GM03348 (cell line): ENCODE measurements around the gene ARRB2.

Source experiments
- DNase-seq: peaks from one replicate; pipeline ENCODE4 v3.0.0; 2012; ENCODE audit warnings: low spot score

Gene ARRB2

DNA sequence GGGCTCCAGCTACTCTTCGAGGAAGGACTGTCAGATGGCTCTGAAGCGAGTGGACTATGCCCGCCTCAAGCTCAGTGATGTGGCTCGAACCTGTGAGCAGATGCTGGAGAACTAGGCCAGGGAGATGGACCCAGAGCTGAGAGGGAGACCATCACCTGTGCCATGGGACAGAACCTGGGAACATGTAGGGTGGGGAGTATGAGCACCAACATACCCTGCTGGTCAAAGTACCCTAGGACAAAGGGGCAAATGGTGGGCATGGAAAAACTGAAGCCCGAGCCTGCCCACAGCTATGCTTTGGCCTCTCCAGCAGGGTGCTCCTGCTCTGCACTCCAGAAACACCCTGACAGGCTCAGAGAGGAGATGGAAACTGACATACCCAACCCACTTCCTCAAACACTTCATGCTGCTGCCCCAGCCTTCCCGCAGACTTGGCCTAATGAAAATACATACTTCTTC, 22.7 kb downstream of the ARRB2 start:
- no peak for DNase-seq

DNA sequence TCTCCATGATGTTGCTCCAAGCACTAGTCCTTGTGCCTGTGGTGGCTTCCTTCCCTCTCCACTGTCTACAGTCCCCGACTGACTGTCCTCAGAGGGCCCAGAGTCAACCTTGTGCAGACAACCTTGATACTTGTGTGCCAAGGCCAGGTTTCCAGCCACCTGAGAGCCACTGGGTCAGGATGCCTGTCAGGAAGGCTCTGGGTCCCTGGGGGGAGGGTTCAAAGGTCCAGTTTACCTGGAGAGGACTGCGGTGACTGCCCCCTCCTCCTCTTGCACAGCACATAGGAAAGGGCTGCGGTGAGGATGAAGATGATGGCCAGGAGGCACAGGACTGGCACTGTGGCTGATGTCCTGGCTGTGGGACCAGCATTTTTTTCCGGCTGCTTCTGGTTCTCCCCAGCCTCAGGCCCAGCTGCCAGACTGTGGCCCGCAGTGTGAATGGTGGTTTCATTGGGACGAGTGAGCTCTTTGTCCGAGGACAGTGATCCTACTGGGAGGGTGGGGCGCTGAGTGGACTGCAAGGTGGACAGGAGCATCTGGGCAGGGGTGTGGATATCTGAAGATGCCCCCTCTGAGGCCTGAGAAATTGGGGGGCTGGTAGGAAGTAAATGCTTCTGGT, 24.5 kb downstream of the ARRB2 start:
- no peak for DNase-seq

DNA sequence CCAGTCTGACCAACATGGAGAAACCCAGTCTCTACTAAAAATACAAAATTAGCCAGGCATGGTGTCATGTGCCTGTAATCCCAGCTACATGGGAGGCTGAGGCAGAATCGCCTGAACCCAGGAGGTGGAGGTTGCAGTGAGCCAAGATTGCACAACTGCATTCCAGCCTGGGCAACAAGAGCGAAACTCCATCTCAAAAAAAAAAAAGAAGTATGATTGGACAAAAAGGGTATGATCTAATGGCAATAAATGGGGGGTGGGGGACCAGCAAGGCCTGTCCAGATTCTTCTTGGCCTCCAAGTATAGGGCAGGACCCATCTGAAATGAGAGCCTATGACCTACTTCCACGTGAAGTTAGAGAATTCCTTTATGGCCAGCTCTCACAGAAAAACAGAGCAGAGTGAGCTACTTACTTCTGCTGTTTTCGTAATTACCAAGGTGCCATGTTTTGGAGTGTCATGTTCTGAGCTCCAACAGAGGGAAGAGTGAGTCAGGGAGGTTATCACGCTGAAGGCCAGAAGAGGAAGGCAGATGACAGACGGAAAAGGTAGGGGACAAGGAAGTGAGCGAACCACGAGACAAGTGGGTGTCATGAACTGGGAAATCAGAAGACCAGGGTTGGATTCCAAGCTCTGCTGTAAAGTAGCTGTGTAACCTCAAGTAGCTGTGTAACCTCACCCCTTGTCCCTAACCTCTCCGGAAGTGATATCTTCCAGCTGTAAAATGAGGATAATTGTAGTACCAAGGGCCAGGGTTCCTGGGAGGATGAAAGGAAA, 25.6 kb downstream of the ARRB2 start:
- DNase-seq, result no peak

DNA sequence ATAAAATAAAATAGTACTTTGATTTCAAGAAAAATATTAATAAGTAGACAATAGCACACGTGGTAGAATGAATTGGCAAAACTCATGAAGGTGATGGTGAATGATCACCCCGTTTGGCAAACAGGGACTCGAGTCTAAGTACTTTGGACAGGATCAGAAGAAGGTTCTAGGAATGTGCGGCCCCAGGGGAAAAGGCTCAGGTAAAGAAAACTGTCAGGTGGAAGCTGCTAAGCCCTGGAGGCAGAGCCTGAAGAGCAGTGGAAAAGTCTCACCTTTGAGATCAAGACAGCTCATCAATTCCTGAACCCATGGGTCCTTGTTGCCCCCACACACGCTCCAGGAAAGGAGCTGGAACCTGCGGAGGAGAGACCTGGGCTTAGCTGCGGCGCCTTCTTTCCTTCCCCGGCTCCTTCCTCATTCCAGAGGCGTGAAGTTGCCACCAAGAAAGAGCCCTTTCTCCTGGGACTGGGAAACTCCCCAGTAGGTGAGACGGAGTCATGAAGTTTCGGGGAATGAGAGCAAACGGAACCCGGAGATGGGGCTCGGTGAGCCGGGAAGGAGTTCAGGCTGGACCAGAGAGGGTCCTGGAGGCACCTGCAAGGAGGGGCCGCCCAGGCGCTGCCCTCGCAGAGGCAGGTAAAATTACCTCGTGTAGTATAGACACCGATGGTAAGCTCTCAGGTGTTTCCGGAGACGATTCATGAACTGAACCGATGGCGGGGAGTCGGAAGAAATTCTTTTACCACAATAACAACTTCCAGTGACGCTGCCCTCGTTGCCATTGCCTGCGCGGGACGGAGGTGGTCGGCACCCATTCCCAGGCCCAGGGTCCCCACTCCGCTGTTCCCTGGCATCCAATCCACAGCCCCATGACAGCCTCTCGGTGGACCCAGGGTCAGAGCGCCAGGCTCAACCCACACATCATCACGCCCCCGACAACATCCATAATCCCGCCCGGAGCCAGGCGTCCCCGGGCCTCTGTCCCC, 28.0 kb downstream of the ARRB2 start:
- DNase-seq, result no peak

DNA sequence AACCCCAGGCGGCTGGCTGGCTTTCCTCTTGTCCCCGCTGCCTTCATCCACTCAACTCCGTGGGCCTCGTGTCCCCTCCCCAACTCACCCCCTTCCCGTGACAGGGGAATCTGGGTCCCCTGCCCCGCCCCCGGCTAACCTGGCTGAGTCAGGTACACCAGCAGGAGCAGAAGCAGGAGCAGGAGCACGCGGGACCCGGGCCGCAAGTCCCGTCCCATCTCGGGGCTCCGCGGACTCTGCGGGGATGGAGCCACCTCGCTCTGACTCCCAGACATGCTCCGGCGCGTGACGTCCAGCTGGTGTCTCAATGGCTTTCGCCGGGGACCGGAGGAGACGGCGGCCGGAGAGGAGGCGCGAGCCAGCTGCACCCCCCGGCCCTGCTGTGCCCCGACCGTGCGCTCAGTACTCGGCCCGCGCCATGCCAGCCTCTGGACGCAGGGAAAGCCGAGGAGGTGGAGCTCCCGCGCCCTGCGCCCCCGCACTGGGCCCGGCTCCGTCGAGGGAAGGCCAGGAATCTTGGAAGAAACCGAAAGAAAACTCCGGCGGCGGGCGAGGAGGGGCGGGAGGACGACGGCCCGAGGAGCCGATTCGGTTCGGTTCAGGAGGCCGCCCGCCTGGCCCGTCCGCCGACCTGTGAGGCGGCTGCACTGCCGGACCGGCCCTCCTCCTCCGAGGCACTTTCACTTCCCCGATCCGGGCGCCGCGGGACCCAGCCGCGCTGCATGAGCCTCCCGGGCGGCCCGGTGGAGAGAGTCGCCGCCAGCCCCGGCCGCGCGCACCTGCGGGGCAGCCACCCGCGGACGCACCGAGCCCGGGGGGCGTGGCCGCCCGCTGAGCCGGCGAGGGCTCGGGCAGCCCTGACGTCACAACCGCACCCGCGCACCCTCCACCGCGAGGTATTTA, 28.9 kb downstream of the ARRB2 start, which contains the start of the genes CXCL16 and ZMYND15:
TSS of gene CXCL16 (minus strand) at position 807 of the 903 bp plus-strand sequence. CDS start at position 218, 589 bp downstream.
TSS of gene ZMYND15 (plus strand) at position 712 of the 903 bp plus-strand sequence. CDS start 716 bp downstream, outside the sequence.
- DNase-seq, result peak; percentile 81

DNA sequence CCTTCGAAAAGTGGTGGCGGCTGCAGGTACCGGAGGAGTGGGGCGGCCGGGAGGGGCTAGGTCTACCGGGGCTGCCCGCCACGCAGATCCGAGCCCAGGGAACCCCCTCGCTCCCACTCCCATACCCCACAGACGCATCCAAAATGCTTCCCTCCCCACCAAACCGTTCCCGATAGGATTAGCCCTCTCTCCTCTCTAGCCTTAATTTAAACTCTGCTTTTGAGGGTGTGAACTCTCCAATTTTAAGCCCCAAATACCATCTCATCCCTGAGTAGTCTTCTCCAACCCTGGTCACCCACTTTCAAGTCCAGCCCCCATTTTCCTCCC, 29.6 kb downstream of the ARRB2 start:
- DNase-seq, result no peak

DNA sequence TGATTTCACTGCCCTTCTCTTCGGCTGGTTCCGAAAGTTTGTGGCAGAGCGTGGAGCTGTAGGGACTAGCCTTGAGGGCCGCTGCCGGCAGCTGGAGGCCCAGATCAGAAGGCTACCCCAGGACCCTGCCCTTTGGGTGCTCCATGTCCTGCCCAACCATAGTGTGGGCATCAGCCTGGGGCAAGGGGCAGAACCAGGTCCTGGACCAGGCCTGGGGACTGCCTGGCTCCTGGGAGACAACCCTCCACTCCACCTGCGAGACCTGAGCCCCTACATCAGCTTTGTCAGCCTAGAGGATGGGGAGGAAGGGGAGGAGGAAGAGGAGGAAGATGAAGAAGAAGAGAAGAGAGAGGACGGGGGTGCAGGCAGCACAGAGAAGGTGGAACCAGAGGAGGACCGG, 30.2 kb downstream of the ARRB2 start:
- no peak for DNase-seq

DNA sequence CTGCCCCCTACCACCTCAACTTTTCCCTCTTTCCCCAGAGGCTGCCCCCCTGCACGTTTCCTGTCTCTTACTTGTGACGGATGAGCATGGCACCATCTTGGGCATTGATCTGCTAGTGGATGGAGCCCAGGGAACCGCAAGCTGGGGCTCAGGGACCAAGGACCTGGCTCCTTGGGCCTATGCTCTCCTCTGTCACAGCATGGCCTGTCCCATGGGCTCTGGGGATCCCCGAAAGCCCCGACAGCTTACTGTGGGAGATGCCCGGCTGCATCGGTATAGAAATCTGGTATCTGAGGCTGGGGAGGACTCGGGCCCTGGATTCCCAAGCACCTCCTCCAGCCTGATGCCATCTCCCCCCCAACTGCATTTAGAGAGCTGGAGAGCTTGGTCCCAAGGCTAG, 31.1 kb downstream of the ARRB2 start:
- no peak for DNase-seq

DNA sequence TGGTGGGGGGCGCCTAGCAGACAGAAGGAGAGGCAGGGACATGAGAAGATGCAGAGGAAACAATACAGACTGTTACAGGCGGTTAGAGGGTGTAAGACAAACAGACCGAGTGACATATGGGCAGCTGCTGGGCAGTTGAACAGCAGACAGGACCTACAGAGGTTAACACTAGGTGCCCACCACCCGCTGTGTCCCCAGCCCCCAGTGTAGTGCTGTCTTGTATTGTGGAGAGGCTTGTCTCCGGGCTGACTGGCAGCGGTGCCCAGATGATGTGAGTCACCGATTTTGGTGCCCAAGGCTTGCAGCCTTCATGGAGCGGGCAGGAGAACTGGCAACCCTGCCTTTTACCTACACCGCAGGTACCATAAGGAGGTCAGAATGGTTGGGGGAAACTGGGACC, 31.7 kb downstream of the ARRB2 start:
- DNase-seq, result no peak

DNA sequence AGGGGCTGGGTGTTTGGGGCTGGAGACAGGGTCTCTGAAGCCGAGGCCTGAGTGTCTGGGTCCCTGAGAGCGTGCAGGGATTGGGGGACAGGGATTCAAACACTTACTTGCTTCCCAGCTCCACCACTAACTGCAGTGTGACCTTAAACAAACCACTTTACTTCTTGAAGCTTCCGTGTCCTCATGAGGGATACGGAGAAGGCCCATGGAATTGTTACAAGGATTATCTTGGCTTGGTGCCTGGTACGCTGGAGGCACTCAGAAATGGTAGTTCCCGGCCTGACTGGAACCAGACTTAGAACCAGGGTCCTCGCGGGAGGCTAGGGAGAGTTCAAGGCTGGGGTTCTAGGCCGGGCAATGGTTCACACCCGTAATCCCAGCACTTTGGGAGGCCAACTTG, 32.2 kb downstream of the ARRB2 start:
- no peak for DNase-seq

DNA sequence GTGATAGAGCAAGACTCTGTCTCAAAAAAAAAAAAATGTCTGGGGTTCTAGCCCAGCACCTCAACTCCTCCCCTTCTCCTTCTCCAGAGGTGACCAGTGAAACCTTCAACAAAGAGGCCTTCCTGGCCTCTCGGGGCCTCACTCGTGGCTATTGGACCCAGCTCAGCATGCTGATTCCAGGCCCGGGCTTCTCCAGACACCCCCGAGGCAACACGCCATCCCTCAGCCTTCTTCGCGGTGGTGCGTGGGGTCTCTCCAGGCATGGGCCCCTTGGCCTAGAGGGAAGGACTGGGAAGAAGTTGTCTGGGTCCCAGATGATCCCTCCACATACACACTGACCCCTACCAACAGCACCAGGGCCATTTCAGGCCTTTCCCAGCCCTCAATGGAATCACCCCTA, 32.8 kb downstream of the ARRB2 start:
- no peak for DNase-seq

DNA sequence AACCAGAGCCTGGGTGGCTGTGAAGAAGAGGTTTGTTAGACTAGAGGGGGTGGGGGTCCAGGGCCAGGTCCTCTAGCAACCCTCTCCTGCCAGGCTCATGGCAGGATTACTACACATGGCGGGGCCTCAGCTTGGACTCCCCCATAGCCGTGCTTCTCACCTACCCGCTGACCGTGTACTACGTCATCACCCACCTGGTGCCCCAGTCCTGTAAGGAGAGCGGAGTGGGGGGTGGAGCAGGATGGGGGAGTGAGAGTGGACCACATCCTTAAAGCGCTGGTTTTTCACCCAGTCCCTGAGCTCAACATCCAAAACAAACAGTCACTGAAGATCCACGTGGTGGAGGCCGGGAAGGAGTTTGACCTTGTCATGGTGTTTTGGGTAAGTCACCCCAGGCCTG, 33.5 kb downstream of the ARRB2 start:
- no peak for DNase-seq

DNA sequence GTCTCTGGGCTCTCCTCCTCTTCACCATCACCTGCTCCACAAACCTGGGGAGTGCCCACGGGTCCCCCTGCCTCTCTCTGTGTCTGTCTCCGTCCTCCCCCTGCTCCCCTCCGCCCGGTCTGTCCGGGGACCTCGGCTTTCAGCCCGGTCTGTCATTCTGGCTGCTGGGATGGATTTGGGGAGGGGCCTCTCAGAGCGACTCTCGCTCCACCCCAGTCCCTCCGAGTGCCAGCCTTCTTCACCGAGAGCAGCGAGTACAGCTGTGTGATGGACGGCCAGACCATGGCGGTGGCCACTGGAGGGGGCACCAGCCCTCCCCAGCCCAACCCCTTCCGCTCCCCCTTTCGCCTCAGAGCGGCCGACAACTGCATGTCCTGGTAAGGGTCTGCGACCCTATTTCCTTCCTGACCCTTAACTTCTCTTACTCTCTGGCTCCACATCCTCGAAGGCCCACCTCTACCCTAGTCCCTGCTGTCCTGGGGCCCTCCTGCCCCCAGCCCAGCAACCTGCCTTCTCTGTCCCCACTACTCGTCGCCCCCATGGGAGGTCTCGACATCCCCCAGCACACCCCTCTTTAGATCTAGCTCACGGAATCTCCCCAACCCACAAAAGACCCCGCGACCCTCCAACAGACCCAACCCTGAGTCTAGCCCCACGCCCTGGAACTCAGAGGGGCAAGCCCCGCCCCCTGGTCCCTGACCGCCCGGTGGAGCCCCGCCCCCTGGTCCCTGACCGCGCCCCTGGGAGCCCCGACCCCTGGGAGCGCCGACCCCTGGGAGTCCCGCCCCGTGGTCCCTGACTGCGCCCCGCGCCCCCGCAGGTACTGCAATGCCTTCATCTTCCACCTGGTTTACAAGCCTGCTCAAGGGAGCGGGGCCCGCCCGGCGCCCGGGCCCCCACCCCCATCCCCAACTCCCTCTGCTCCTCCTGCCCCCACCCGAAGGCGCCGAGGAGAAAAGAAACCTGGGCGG, 34.9 kb downstream of the ARRB2 start:
- DNase-seq, result no peak

DNA sequence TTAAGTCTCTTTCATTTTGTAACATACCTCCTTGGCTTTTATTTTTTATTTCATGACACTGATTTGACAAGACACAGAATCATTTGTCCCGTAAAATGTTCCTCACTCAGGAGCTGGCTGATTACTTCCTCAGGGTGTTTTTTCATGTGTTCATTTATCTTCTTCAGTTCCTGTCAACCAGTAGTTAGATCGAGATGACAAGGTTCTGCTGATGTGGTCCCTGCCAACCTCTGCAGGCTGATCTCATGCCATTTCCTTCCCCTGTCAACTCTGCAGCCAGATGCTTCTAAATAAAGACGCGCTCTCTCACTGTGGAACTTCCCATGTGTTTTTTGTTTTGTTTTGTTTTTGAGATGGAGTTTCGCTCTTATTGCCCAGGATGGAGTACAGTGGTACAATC, 37.4 kb downstream of the ARRB2 start:
- DNase-seq, result no peak

DNA sequence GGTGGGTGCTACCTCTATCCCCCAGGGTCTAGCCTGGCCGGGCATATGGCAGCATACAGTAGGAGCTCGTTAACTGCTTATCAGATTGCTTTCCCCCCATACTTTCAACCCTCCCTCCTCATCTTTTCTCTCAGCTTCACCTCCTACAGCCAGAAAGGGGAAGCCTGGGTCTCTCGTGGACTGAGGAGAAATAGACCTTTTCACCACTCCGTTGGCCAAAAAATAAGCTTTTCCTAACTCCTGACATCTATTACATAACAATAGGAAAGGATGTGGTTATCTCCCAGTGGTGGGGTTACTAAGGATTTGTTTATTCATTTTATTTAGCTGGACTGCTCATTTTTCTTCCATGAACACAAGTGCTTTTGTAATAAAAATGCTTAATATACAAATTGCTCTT, 38.3 kb downstream of the ARRB2 start:
- no peak for DNase-seq

DNA sequence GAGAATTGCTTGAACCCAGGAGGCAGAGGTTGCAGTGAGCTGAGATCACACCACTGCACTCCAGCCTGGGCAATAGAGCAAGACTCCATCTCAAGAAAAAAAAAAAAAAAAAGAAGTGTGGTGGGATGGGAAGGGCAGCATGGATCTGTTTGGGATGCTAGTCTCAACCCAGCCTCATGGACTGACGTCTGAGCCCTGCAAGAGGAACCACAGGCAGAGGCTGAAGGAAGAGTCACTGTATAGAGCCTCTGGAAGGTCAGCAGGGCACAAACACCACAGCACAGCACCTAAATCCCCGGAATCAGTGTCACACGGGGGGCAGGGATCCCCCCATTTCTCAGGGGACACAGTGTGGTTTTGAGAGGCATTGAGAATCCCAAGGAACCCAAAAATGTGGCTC, 40.2 kb downstream of the ARRB2 start:
- DNase-seq, result no peak

DNA sequence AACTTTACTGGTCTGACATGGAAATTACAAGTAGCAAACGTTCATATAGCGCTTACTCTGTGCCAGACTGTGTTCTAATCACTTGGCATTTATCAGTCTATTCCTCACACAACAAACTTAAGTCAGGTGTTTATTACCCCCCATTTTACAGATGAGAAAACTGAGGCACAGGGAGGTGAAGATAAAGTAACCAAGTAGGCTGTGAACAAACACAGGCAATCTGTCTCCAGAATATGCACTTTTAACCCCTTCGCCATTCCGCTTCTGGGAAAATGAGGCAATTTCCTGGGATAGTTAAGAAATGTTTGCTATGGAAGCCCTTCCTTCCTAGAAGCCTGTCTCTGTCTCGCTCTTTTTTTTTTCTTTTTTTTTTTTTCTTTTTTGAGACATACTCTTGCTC, 41.5 kb downstream of the ARRB2 start:
- DNase-seq, result no peak

DNA sequence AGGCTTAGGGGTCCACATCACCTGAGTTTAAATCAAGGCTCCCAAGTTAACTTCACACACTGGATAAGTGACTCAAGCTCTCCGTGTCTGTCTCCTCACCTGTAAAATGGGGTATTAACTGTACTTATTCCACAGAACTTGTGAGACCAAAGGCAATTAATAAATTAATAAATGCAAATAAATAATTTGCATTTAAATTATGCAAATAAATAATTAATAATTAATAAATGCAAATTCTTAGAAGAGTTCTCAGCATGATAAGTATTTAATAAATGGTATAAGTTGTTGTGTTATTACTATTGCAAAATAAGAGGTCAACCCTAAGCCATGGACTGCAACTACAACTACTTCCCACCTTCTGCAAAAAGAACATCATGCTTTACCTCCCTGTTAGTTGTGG, 43.0 kb downstream of the ARRB2 start:
- no peak for DNase-seq

DNA sequence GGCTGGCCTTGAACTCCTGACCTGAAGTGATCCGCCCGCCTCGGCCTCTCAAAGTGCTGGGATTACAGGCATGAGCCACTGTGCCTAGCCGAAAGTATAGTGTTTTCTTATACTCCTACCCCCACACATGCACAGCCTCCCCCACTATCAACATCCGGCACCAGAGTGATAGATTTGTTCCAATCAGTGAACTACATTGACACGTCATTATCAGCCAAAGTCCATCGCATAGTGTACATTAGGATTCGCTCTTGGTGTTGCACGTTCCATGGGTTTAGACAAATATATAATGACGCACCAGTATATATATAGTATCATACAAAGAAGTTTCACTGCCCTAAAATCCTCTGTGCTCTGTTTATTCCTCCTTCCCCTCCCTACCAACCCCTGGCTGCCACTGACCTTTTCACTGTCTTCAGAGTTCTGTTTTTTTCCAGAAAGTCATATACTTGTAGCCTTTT, 49.4 kb downstream of the ARRB2 start:
- DNase-seq, result no peak

DNA sequence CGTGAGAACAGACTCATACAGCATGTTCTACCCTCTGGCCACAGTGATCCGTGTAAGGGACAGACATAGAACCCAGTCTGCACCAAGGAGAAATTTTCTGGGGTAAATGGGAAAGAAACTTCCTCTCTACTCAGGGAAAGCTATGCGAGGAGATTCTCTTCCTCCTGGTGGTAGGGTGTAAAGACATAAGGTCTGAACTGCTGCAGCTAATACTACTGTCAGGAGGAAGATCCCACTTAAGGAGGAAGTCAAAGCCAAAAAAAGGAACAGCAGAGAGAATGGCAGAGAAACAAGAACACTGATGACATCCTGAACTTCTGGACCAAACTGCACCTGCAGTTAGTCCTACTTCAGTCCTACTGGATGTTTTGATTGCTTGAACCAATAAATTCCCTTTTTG, 54.2 kb downstream of the ARRB2 start:
- DNase-seq, result no peak
